ENCODE measurements around the gene MAP3K1. TPM values are rescaled to one million over a fixed set of nuclear protein-coding genes. Genes with fewer than 3 reads are reported as not detected.

Gene MAP3K1
- 7.2 and 9.6 TPM in 2 replicates for total RNA-seq

GRCh38 chr5:56814963-56815657, at the start of gene MAP3K1:
MAP3K1 (plus strand) TSS chr5:56815549; CDS start chr5:56815574, 25 bp downstream.

DNA sequence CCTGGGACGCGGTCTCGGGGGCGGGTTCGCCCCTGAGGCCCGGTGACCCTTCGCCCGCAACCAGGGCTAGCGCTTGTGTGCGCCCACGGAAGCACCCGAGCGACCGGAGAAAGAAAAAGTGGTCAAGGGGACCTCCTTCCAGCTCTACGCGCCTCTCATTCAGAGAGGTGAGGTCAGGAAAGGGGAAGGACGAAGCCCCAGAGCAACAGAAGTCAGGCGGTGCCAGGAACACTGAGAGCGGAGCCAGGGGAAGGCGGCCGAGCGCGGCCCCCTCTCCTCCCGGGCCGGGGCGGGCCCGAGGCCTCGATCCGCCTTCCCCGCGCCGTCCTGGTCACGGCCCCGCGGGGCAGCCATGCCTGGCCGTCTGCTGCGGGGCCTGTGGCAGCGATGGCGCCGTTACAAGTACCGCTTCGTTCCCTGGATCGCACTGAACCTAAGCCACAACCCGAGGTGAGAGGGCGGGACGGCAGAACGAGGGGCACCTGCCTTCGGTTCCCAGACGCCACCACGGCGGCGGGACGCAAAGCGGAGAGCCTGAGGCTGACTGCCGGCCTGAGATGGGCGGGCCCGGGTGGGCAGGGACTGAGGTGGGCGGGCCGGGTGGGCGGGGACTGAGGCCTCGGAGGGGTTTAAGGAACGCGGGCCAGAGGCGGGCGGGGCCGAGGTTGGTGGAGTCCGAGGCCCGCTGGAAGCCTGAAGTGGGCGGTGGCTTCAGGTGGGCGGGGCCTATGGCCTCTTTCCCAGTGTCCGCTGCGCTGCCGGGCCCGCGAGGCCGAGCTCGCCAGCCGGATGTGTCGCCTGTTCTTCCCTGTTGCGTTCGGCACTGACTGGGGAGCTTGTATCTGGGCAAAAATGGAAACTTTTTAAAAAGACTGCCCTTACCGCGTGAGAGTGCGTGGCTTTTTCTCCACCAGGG, 94.2 kb downstream of the MAP3K1 start, which contains the start of gene SETD9:
SETD9 (plus strand) TSS at position 303 of the 916 bp plus-strand sequence; CDS start at position 353, 50 bp downstream.

Other genes starting within 250 kb of the MAP3K1 start
- gene SETD9, start 94.0 kb downstream of the MAP3K1 start, total RNA-seq = 7.5 and 14.2 TPM in 2 replicates
- gene MIER3, start 136.6 kb downstream of the MAP3K1 start, total RNA-seq = 11.8 and 43.6 TPM in 2 replicates